KMS-11 (cell line): Measurements from ENCODE around the gene CLCNKA.
A peak's percentile ranks its signal among the peaks of the same experiment; 100 is the strongest.
"Not testable (repeated sequence)": the region's sequence is repeated elsewhere in the genome, so short reads cannot be mapped to it uniquely, and the experiment has no call there.

ENCODE experiments used
- H2AFZ ChIP-seq: fragments of 200-600 bp; sonication (generic); 2 replicates; pipeline ENCODE4 v1.6.1; 2016; ENCODE audit warnings: antibody characterized with exemption, mixed run types, low read depth
- H3K27ac ChIP-seq: fragments of 200-600 bp; sonication (generic); 2 replicates; pipeline ENCODE4 v1.6.1; 2016; ENCODE audit warnings: mild to moderate bottlenecking, mixed run types
- H3K27me3 ChIP-seq: fragments of 200-600 bp; sonication (generic); 2 replicates; pipeline ENCODE4 v1.6.1; 2017; ENCODE audit warnings: mild to moderate bottlenecking, low read depth, mixed run types, moderate library complexity; ENCODE audit not compliant: insufficient read depth
- H3K36me3 ChIP-seq: fragments of 200-600 bp; sonication (generic); 2 replicates; pipeline ENCODE4 v1.6.1; 2017; ENCODE audit warnings: mild to moderate bottlenecking, mixed run types; ENCODE audit not compliant: insufficient read depth
- H3K4me1 ChIP-seq: fragments of 200-600 bp; sonication (generic); 2 replicates; pipeline ENCODE4 v1.6.1; 2016; ENCODE audit warnings: mild to moderate bottlenecking, low read depth, mixed run types; ENCODE audit not compliant: poor library complexity, severe bottlenecking
- H3K4me2 ChIP-seq: fragments of 200-600 bp; sonication (generic); 2 replicates; pipeline ENCODE4 v1.7.0; 2016; ENCODE audit warnings: mild to moderate bottlenecking, mixed run types
- H3K4me3 ChIP-seq: fragments of 200-600 bp; sonication (generic); IDR thresholded peaks from 2 replicates; pipeline ENCODE4 v1.6.1; 2017; ENCODE audit warnings: low read depth, low read length, mixed read lengths; ENCODE audit not compliant: insufficient read depth
- H3K79me2 ChIP-seq: fragments of 200-600 bp; sonication (generic); 2 replicates; pipeline ENCODE4 v1.6.1; 2016; ENCODE audit warnings: low read depth, mixed run types; ENCODE audit not compliant: insufficient read depth
- H3K9ac ChIP-seq: fragments of 200-600 bp; sonication (generic); 2 replicates; pipeline ENCODE4 v1.6.1; 2016; ENCODE audit warnings: mild to moderate bottlenecking, mixed run types
- H4K20me1 ChIP-seq: fragments of 200-600 bp; sonication (generic); 2 replicates; pipeline ENCODE4 v1.6.1; 2016; ENCODE audit warnings: mild to moderate bottlenecking, mixed run types; ENCODE audit not compliant: insufficient read depth
- CTCF ChIP-seq: fragments of 200-600 bp; sonication (generic); conservative IDR thresholded peaks from 2 replicates; pipeline ENCODE4 v1.6.1; 2017; ENCODE audit warnings: low read depth, mild to moderate bottlenecking, antibody characterized with exemption, low read length, moderate library complexity, mixed read lengths

The CLCNKA gene

GRCh38 chr1:16032388-16033102, 10.7 kb downstream of the CLCNKA start:
- H3K4me3 ChIP-seq, result no peak overlapping the region
- H3K36me3 ChIP-seq, result no peaks in the 10 kb centered on the region
- H3K79me2 ChIP-seq, result no peaks in the 10 kb centered on the region
- H3K27ac ChIP-seq, result no peak overlapping the region
- H3K4me1 ChIP-seq, result no peaks in the 10 kb centered on the region
- H4K20me1 ChIP-seq, result no peaks in the 10 kb centered on the region
- no peak overlapping the region for H2AFZ ChIP-seq
- TF ChIP-seq CTCF, result peak; percentile 79
- H3K27me3 ChIP-seq, result peaks cover 4% of the 10 kb centered on the region; the same call in 1 of the 2 replicates
- H3K9ac ChIP-seq, result no peak overlapping the region
- H3K4me2 ChIP-seq, result no peak overlapping the region

- H3K27ac ChIP-seq, H4K20me1 ChIP-seq, H3K27me3 ChIP-seq, H3K4me2 ChIP-seq, H3K79me2 ChIP-seq, H3K36me3 ChIP-seq, H3K4me3 ChIP-seq, H3K4me1 ChIP-seq, H3K9ac ChIP-seq, H2AFZ ChIP-seq: not testable (repeated sequence)
Measured at GRCh38 chr1:16033103-16033632, 11.3 kb downstream of the CLCNKA start.

- not testable (repeated sequence) for H3K27ac ChIP-seq, H3K9ac ChIP-seq, H2AFZ ChIP-seq
Measured at GRCh38 chr1:16036461-16036860, 14.6 kb downstream of the CLCNKA start.

GRCh38 chr1:16038620-16038912, 16.7 kb downstream of the CLCNKA start:
- H3K79me2 ChIP-seq, result no peaks in the 10 kb centered on the region
- no peak overlapping the region for H3K9ac ChIP-seq
- peaks cover 16% of the 10 kb centered on the region; the same call in 1 of the 2 replicates for H3K27me3 ChIP-seq
- no peaks in the 10 kb centered on the region for H3K36me3 ChIP-seq
- H3K27ac ChIP-seq, result no peak overlapping the region
- no peak overlapping the region for H3K4me3 ChIP-seq
- no peaks in the 10 kb centered on the region for H3K4me1 ChIP-seq
- no peak for TF ChIP-seq CTCF
- no peak overlapping the region for H2AFZ ChIP-seq
- H3K4me2 ChIP-seq, result no peak overlapping the region
- H4K20me1 ChIP-seq, result no peaks in the 10 kb centered on the region

More at GRCh38 chr1:16036461-16036860, 14.6 kb downstream of the CLCNKA start:
- not testable (repeated sequence) for H3K4me3 ChIP-seq, H3K27me3 ChIP-seq, H4K20me1 ChIP-seq, H3K4me2 ChIP-seq, H3K4me1 ChIP-seq, H3K36me3 ChIP-seq, H3K79me2 ChIP-seq

- not testable (repeated sequence) for H3K36me3 ChIP-seq
Measured at GRCh38 chr1:16039871-16040270, 18.0 kb downstream of the CLCNKA start.

GRCh38 chr1:16041200-16041599, 19.4 kb downstream of the CLCNKA start:
- H3K27me3 ChIP-seq, result peaks cover 31% of the 10 kb centered on the region
- no peak overlapping the region for H3K4me3 ChIP-seq
- H3K4me2 ChIP-seq, result no peak overlapping the region
- no peak overlapping the region for H3K27ac ChIP-seq
- H3K4me1 ChIP-seq, result no peaks in the 10 kb centered on the region
- H3K79me2 ChIP-seq, result no peaks in the 10 kb centered on the region
- no peaks in the 10 kb centered on the region for H4K20me1 ChIP-seq
- H3K36me3 ChIP-seq, result no peaks in the 10 kb centered on the region
- no peak for TF ChIP-seq CTCF
- H3K9ac ChIP-seq, result no peak overlapping the region
- no peak overlapping the region for H2AFZ ChIP-seq

More at GRCh38 chr1:16039871-16040270, 18.0 kb downstream of the CLCNKA start:
- H3K4me1 ChIP-seq, H4K20me1 ChIP-seq, H2AFZ ChIP-seq, H3K9ac ChIP-seq, H3K4me2 ChIP-seq, H3K27ac ChIP-seq, H3K79me2 ChIP-seq, H3K4me3 ChIP-seq: not testable (repeated sequence)
- peaks cover 23% of the 10 kb centered on the region; the same call in 1 of the 2 replicates for H3K27me3 ChIP-seq
